OCI-LY1 (cell line): ENCODE data around the gene LHX5.

Experiments
- H2AFZ ChIP-seq: fragments of 200-600 bp; sonication (generic), shearing (Covaris generic); 2 replicates; pipeline ENCODE4 v1.6.0; 2014; ENCODE audit warnings: antibody characterized with exemption, mild to moderate bottlenecking, low read length
- H3F3A ChIP-seq: fragments of 200-600 bp; sonication (generic), shearing (Covaris generic); 2 replicates; pipeline ENCODE4 v1.6.0; 2014; ENCODE audit warnings: mild to moderate bottlenecking, antibody characterized with exemption, low read length, moderate library complexity; ENCODE audit not compliant: insufficient read depth
- H3K27ac ChIP-seq: fragments of 200-600 bp; sonication (generic); 2 replicates; pipeline ENCODE4 v1.5.1; 2014; ENCODE audit warnings: low read length, mixed run types, mild to moderate bottlenecking, low read depth; ENCODE audit not compliant: poor library complexity, severe bottlenecking
- H3K27me3 ChIP-seq: fragments of 200-600 bp; sonication (generic); 2 replicates; pipeline ENCODE4 v1.6.0; 2014; ENCODE audit warnings: antibody characterized with exemption, mild to moderate bottlenecking, low read length, moderate library complexity; ENCODE audit not compliant: insufficient read depth
- H3K36me3 ChIP-seq: fragments of 200-600 bp; sonication (generic); 2 replicates; pipeline ENCODE4 v1.6.1; 2014; ENCODE audit warnings: mild to moderate bottlenecking, antibody characterized with exemption, low read length, moderate library complexity, mixed read lengths; ENCODE audit not compliant: insufficient read depth
- H3K4me1 ChIP-seq: fragments of 200-600 bp; sonication (generic); 2 replicates; pipeline ENCODE4 v1.5.1; 2014; ENCODE audit warnings: mild to moderate bottlenecking, low read length, moderate library complexity; ENCODE audit not compliant: insufficient read depth, severe bottlenecking
- H3K4me2 ChIP-seq: fragments of 200-600 bp; sonication (generic), shearing (Covaris generic); 2 replicates; pipeline ENCODE4 v1.6.1; 2014; ENCODE audit warnings: low read length
- H3K4me3 ChIP-seq: fragments of 200-600 bp; sonication (generic); 2 replicates; pipeline ENCODE4 v1.5.1; 2014; ENCODE audit warnings: low read length, low read depth, mild to moderate bottlenecking, mixed read lengths; ENCODE audit not compliant: poor library complexity, severe bottlenecking
- H3K79me2 ChIP-seq: fragments of 200-600 bp; shearing (Covaris generic); 2 replicates; pipeline ENCODE4 v1.6.1; 2016; ENCODE audit warnings: mixed run types, low read length, mixed read lengths; ENCODE audit not compliant: insufficient read depth
- H3K9ac ChIP-seq: fragments of 200-600 bp; sonication (generic), shearing (Covaris generic); 2 replicates; pipeline ENCODE4 v1.6.1; 2014; ENCODE audit warnings: mild to moderate bottlenecking, low read length, mixed read lengths
- H3K9me2 ChIP-seq: fragments of 200-600 bp; sonication (generic), shearing (Covaris generic); 2 replicates; pipeline ENCODE4 v1.6.1; 2014; ENCODE audit warnings: low read depth, mild to moderate bottlenecking, low read length, mixed read lengths
- H3K9me3 ChIP-seq: fragments of 200-600 bp; shearing (Covaris generic); 2 replicates; pipeline ENCODE4 v1.6.1; 2014; ENCODE audit warnings: low read length, mixed read lengths
- H4K20me1 ChIP-seq: fragments of 200-600 bp; sonication (generic), shearing (Covaris generic); 2 replicates; pipeline ENCODE4 v1.6.0; 2016; ENCODE audit warnings: mild to moderate bottlenecking, low read length; ENCODE audit not compliant: insufficient read depth
- CTCF ChIP-seq: fragments of 200-600 bp; sonication (generic), shearing (Covaris generic); IDR thresholded peaks from 2 replicates; pipeline ENCODE4 v1.5.1; 2017; ENCODE audit warnings: mild to moderate bottlenecking, antibody characterized with exemption, low read length, moderate library complexity, mixed read lengths
- EZH2 ChIP-seq: fragments of 200-600 bp; sonication (generic), shearing (Covaris generic); IDR thresholded peaks from 2 replicates; pipeline ENCODE4 v1.8.0; 2017; ENCODE audit warnings: borderline replicate concordance, mixed run types, mild to moderate bottlenecking, antibody characterized with exemption, low read length, moderate library complexity, mixed read lengths

Gene LHX5

GRCh38 chr12:113514602-113515001, 42.9 kb upstream of the LHX5 start:
- peaks cover 4% of the 10 kb centered on the region; the same call in 1 of the 2 replicates for H3K27me3 ChIP-seq
- H3K27ac ChIP-seq: no peak overlapping the region
- no peaks in the 10 kb centered on the region for H3K4me1 ChIP-seq
- no peak for TF ChIP-seq CTCF
- no peak for TF ChIP-seq EZH2
- no peaks in the 10 kb centered on the region for H3F3A ChIP-seq
- H3K9ac ChIP-seq: no peak overlapping the region
- 0 out of 2 replicates have a peak, but pooled peaks cover 3% of the 10 kb centered on the region for H3K9me3 ChIP-seq
- H3K79me2 ChIP-seq: no peaks in the 10 kb centered on the region
- no peaks in the 10 kb centered on the region for H4K20me1 ChIP-seq
- no peak overlapping the region for H2AFZ ChIP-seq
- no peak overlapping the region for H3K4me3 ChIP-seq
- H3K4me2 ChIP-seq: no peak overlapping the region
- no peaks in the 10 kb centered on the region for H3K9me2 ChIP-seq
- no peaks in the 10 kb centered on the region for H3K36me3 ChIP-seq

- Histone ChIP-seq H3K4me2 (no peak overlapping the region), H2AFZ (no peak overlapping the region), H3F3A (no peaks in the 10 kb centered on the region), H3K4me3 (no peak overlapping the region), H3K79me2 (no peaks in the 10 kb centered on the region), H3K9ac (no peak overlapping the region), H3K4me1 (no peaks in the 10 kb centered on the region), H3K27me3 (peaks cover 4% of the 10 kb centered on the region; the same call in 1 of the 2 replicates), H3K9me2 (no peaks in the 10 kb centered on the region), H3K36me3 (no peaks in the 10 kb centered on the region), H3K9me3 (0 out of 2 replicates have a peak, but pooled peaks cover 3% of the 10 kb centered on the region), H3K27ac (no peak overlapping the region), H4K20me1 (no peaks in the 10 kb centered on the region)
- TF ChIP-seq EZH2: no peak
- no peak for TF ChIP-seq CTCF
Measured at GRCh38 chr12:113512568-113512967, 40.9 kb upstream of the LHX5 start.

GRCh38 chr12:113506867-113507266, 35.2 kb upstream of the LHX5 start:
- Histone ChIP-seq H3K79me2 (no peaks in the 10 kb centered on the region), H3K9me2 (no peaks in the 10 kb centered on the region), H4K20me1 (no peaks in the 10 kb centered on the region), H3K27me3 (no peaks in the 10 kb centered on the region), H3K4me1 (no peaks in the 10 kb centered on the region), H3K4me2 (no peak overlapping the region), H3K4me3 (no peak overlapping the region), H3F3A (no peaks in the 10 kb centered on the region), H3K9me3 (peaks cover 3% of the 10 kb centered on the region; the same call in 1 of the 2 replicates), H3K27ac (no peak overlapping the region), H3K9ac (no peak overlapping the region), H3K36me3 (no peaks in the 10 kb centered on the region), H2AFZ (no peak overlapping the region)
- TF ChIP-seq CTCF (no peak), EZH2 (no peak)
